Activated T-cell treated with anti-CD3 and anti-CD28 coated beads, Interleukin-2, amount 50 U/mL, for 24 hours (primary cell): ENCODE data around the gene LIPJ.

Source experiments
- DNase-seq: peaks from one replicate; pipeline ENCODE4 v3.0.0-alpha.2; 2020
- H3K27ac Mint-ChIP-seq: 2 replicates; pipeline ENCODE4 v1.8.0; 2020; ENCODE audit warnings: mild to moderate bottlenecking, mixed read lengths
- H3K27me3 Mint-ChIP-seq: 2 replicates; pipeline ENCODE4 v1.8.0; 2020; ENCODE audit warnings: mixed read lengths
- H3K36me3 Mint-ChIP-seq: 2 replicates; pipeline ENCODE4 v1.8.0; 2020; ENCODE audit warnings: low read depth, mixed read lengths
- H3K4me1 Mint-ChIP-seq: 2 replicates; pipeline ENCODE4 v1.8.0; 2020; ENCODE audit warnings: low read depth, mixed read lengths
- H3K4me3 Mint-ChIP-seq: 2 replicates; pipeline ENCODE4 v1.8.0; 2020; ENCODE audit warnings: mild to moderate bottlenecking, moderate library complexity, mixed read lengths
- H3K9me3 Mint-ChIP-seq: 2 replicates; pipeline ENCODE4 v1.8.0; 2020; ENCODE audit warnings: mixed read lengths

LIPJ gene

GRCh38 chr10:88623835-88624234, 37.3 kb downstream of the LIPJ start:
- DNase-seq: no peak
- Mint-ChIP-seq H3K36me3 (no peaks in the 10 kb centered on the region), H3K9me3 (peaks cover 3% of the 10 kb centered on the region), H3K27ac (no peak overlapping the region), H3K4me1 (no peaks in the 10 kb centered on the region), H3K4me3 (no peak overlapping the region), H3K27me3 (peaks cover 3% of the 10 kb centered on the region)

GRCh38 chr10:88624840-88625239, 38.3 kb downstream of the LIPJ start:
- Mint-ChIP-seq H3K4me1 (no peaks in the 10 kb centered on the region), H3K9me3 (peaks cover 3% of the 10 kb centered on the region), H3K27me3 (peaks cover 3% of the 10 kb centered on the region), H3K4me3 (no peak overlapping the region), H3K27ac (no peak overlapping the region), H3K36me3 (no peaks in the 10 kb centered on the region)
- DNase-seq: no peak

- Mint-ChIP-seq H3K27me3 (peaks cover 33% of the 10 kb centered on the region), H3K4me1 (no peaks in the 10 kb centered on the region), H3K36me3 (no peaks in the 10 kb centered on the region)
Measured at GRCh38 chr10:88640186-88640585, 53.6 kb downstream of the LIPJ start.

GRCh38 chr10:88642209-88642608, 55.6 kb downstream of the LIPJ start:
- Mint-ChIP-seq H3K27ac (no peak overlapping the region), H3K36me3 (no peaks in the 10 kb centered on the region), H3K4me1 (no peaks in the 10 kb centered on the region), H3K4me3 (no peak overlapping the region), H3K9me3 (peaks cover 2% of the 10 kb centered on the region), H3K27me3 (peaks cover 33% of the 10 kb centered on the region)
- no peak for DNase-seq

More at GRCh38 chr10:88640186-88640585, 53.6 kb downstream of the LIPJ start:
- no peak for DNase-seq
- no peak overlapping the region for H3K4me3 Mint-ChIP-seq
- H3K27ac Mint-ChIP-seq: no peak overlapping the region
- H3K9me3 Mint-ChIP-seq: peaks cover 2% of the 10 kb centered on the region

- no peaks in the 10 kb centered on the region for H3K4me1 Mint-ChIP-seq
- no peak for DNase-seq
- peaks cover 2% of the 10 kb centered on the region for H3K9me3 Mint-ChIP-seq
- H3K27me3 Mint-ChIP-seq: peaks cover 31% of the 10 kb centered on the region
- no peak overlapping the region for H3K27ac Mint-ChIP-seq
- no peak overlapping the region for H3K4me3 Mint-ChIP-seq
- H3K36me3 Mint-ChIP-seq: no peaks in the 10 kb centered on the region
Measured at GRCh38 chr10:88642963-88643362, 56.4 kb downstream of the LIPJ start.

GRCh38 chr10:88647061-88647615, 60.6 kb downstream of the LIPJ start:
- Mint-ChIP-seq H3K36me3 (no peaks in the 10 kb centered on the region), H3K27me3 (peaks cover 20% of the 10 kb centered on the region), H3K9me3 (no peaks in the 10 kb centered on the region), H3K4me3 (no peak overlapping the region), H3K4me1 (peaks cover 4% of the 10 kb centered on the region), H3K27ac (no peak overlapping the region)
- no peak for DNase-seq

- DNase-seq: no peak
- no peaks in the 10 kb centered on the region for H3K9me3 Mint-ChIP-seq
- peaks cover 4% of the 10 kb centered on the region for H3K4me1 Mint-ChIP-seq
- H3K27ac Mint-ChIP-seq: no peak overlapping the region
- H3K27me3 Mint-ChIP-seq: peaks cover 17% of the 10 kb centered on the region
- H3K36me3 Mint-ChIP-seq: no peaks in the 10 kb centered on the region
- H3K4me3 Mint-ChIP-seq: no peak overlapping the region
Measured at GRCh38 chr10:88651101-88651551, 64.6 kb downstream of the LIPJ start.

- DNase-seq: no peak
- Mint-ChIP-seq H3K27ac (no peak overlapping the region), H3K27me3 (peaks cover 10% of the 10 kb centered on the region), H3K4me1 (peaks cover 4% of the 10 kb centered on the region), H3K4me3 (no peak overlapping the region), H3K36me3 (no peaks in the 10 kb centered on the region), H3K9me3 (no peaks in the 10 kb centered on the region)
Measured at GRCh38 chr10:88652616-88653015, 66.1 kb downstream of the LIPJ start.
